Endodermal cell (in vitro differentiated cells): ENCODE data around the gene BMP8A. TPM values are rescaled to one million over a fixed set of nuclear protein-coding genes. Genes with fewer than 3 reads are reported as not detected.
"Not testable (repeated sequence)": the region's sequence is repeated elsewhere in the genome, so short reads cannot be mapped to it uniquely, and the experiment has no call there.

ENCODE experiments used
- DNase-seq: peaks from one replicate; pipeline ENCODE4 v3.0.0-alpha.2; 2017
- H3K27ac ChIP-seq: 2 replicates; pipeline ENCODE4 v1.5.1; 2013; ENCODE audit warnings: mild to moderate bottlenecking, low read depth, low read length, moderate library complexity
- H3K27me3 ChIP-seq: 2 replicates; pipeline ENCODE4 v1.6.1; 2013; ENCODE audit warnings: mild to moderate bottlenecking, low read length, moderate library complexity; ENCODE audit not compliant: insufficient read depth, control insufficient read depth, poor library complexity, severe bottlenecking
- H3K36me3 ChIP-seq: 2 replicates; pipeline ENCODE4 v1.7.0; 2013; ENCODE audit warnings: mild to moderate bottlenecking, low read length, moderate library complexity; ENCODE audit not compliant: control insufficient read depth, insufficient read depth
- H3K4me1 ChIP-seq: one replicate; pipeline ENCODE4 v1.7.0; 2013; ENCODE audit warnings: low read length; ENCODE audit not compliant: control insufficient read depth, insufficient read depth
- H3K4me3 ChIP-seq: 2 replicates; pipeline ENCODE4 v1.5.1; 2013; ENCODE audit warnings: mild to moderate bottlenecking, low read length, moderate library complexity
- H3K9ac ChIP-seq: 2 replicates; pipeline ENCODE4 v1.6.1; 2013; ENCODE audit warnings: mild to moderate bottlenecking, low read length, moderate library complexity; ENCODE audit not compliant: poor library complexity, severe bottlenecking; ENCODE audit errors: extremely low read depth
- H3K9me3 ChIP-seq: 2 replicates; pipeline ENCODE4 v1.6.1; 2013; ENCODE audit warnings: mild to moderate bottlenecking, low read length, moderate library complexity; ENCODE audit not compliant: control insufficient read depth
- H3K27ac Mint-ChIP-seq: 2 replicates; pipeline ENCODE4 v1.8.0; 2020; ENCODE audit warnings: mixed read lengths
- H3K27me3 Mint-ChIP-seq: 2 replicates; pipeline ENCODE4 v1.8.0; 2021; ENCODE audit warnings: mild to moderate bottlenecking, mixed read lengths; ENCODE audit not compliant: insufficient read depth
- H3K36me3 Mint-ChIP-seq: 2 replicates; pipeline ENCODE4 v1.8.0; 2020; ENCODE audit warnings: low read depth, mixed read lengths
- H3K4me1 Mint-ChIP-seq: 2 replicates; pipeline ENCODE4 v1.8.0; 2020; ENCODE audit warnings: mixed read lengths
- H3K4me3 Mint-ChIP-seq: 2 replicates; pipeline ENCODE4 v1.8.0; 2020; ENCODE audit warnings: mild to moderate bottlenecking, moderate library complexity, mixed read lengths
- H3K9me3 Mint-ChIP-seq: 2 replicates; pipeline ENCODE4 v1.8.0; 2020; ENCODE audit warnings: mild to moderate bottlenecking, mixed read lengths
- WGBS, 2 experiments: methylation state at CpG; one replicate each; pipeline versions ENCODE4 v1.1.5 to v1.1.7; 2013; ENCODE audit warnings: missing lambda C conversion rate in 2 of 2, mixed read lengths in 1 of 2; ENCODE audit not compliant: insufficient coverage in 1 of 2, insufficient read length in 1 of 2; 5-methylcytosine and 5-hydroxymethylcytosine counted together
- total RNA-seq, 2 donors: library from RNA; stranded (reverse); fragmentation: NEBNext Ultra II Directional in 1 of 2; extraction: Animal tissue kit (Norgen Biotek cat#: 25700) in 1 of 2; gene quantifications; 2 replicates in 1 of 2; 3 replicates in 1 of 2; pipeline ENCODE4 v1.2.1, GENCODE V29; 2021
- TF ChIP-seq, protein P1 (sequence below): fragments of 200-600 bp; sonication (generic); conservative IDR thresholded peaks from 2 replicates; pipeline ENCODE4 v1.5.0; 2021; ENCODE audit warnings: antibody characterized with exemption, mild to moderate bottlenecking

The BMP8A gene
- total RNA-seq, 2 donors from 2014 or later: 0.66 to 0.75 TPM

DNA sequence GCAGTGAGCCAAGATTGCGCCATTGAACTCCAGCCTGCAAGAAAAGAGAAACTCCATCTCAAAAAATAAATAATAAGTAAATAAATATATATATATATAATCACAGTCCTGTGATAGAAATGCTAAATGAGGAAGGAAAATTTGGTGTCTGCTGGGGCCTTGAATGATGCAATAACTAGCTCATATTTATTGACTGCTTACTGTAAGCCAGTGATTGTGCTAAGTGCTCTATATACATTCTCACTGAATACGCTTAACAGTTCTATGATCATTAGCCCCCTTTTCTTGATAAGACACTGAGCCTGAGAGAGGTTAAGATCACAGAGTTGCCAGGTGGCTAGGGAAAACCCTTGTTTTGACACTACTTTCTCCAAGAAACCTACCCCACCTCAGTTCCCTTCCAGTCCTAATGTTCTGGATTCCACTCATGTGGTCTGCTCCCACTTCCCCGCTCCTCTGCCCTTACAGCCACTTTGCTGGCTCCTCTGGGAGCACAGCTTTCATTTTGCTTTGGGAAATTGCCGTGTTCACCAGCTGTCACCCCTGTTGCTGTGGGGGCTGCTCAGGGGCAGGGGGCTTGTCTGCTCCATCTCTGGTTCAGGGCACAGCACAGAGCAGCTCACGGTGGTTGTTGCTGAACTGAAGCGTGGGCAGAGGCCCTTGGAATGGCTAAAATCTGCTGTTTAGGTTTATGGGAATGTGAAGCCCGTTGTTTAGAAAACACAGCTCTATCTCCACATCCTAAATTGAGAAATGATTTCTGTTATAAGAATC is 2.5 kb upstream of the BMP8A start:
- Mint-ChIP-seq H3K9me3 (no peaks in the 10 kb centered on the region), H3K36me3 (peaks cover 36% of the 10 kb centered on the region), H3K27ac (no peak overlapping the region), H3K4me3 (no peak overlapping the region), H3K27me3 (peaks cover 42% of the 10 kb centered on the region), H3K4me1 (no peaks in the 10 kb centered on the region)
- H3K27me3 ChIP-seq: peaks cover 47% of the 10 kb centered on the region
- H3K9me3 ChIP-seq: no peaks in the 10 kb centered on the region
- no peak overlapping the region for H3K4me3 ChIP-seq
- H3K36me3 ChIP-seq: peaks cover 36% of the 10 kb centered on the region
- no peaks in the 10 kb centered on the region for H3K4me1 ChIP-seq
- WGBS, 2 experiments: 87 to 93% methylated on average over 2 to 5 of the region's 7 CpGs
- H3K27ac ChIP-seq: no peak overlapping the region
- TF ChIP-seq, protein P1, sequence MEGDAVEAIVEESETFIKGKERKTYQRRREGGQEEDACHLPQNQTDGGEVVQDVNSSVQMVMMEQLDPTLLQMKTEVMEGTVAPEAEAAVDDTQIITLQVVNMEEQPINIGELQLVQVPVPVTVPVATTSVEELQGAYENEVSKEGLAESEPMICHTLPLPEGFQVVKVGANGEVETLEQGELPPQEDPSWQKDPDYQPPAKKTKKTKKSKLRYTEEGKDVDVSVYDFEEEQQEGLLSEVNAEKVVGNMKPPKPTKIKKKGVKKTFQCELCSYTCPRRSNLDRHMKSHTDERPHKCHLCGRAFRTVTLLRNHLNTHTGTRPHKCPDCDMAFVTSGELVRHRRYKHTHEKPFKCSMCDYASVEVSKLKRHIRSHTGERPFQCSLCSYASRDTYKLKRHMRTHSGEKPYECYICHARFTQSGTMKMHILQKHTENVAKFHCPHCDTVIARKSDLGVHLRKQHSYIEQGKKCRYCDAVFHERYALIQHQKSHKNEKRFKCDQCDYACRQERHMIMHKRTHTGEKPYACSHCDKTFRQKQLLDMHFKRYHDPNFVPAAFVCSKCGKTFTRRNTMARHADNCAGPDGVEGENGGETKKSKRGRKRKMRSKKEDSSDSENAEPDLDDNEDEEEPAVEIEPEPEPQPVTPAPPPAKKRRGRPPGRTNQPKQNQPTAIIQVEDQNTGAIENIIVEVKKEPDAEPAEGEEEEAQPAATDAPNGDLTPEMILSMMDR: no peak
- H3K9ac ChIP-seq: no peak overlapping the region
- no peak for DNase-seq

DNA sequence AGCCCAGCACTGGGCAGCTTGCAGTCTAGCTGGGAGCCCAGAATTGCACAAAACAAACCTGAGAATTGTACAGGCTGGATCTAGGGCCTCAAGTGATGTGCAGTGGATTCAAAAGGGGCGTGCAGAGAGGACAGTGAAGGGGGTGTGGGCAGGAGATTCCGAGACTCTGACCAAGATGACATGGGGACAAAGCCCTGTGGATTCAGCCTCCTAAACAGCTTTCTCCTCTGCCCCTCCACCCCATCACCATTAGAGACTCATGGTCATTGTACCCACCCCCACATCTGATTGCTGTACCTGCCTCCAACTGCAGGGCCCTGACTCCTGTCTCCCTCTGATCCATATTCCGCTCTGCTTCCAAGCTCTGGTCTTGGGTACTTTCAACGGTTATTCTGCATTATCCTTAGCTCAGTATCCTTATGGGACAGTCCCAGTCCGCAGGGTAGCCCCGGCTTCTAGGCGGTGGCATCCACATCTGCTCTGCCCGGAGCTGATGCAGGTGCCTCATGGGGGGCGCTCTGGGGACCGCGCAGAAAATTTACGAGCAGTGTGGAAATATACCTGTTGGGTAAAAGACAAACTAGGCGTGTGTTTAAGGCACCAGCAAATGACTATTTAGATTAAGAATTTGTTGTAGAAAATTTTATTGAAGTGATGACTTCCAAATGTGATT is 1.7 kb upstream of the BMP8A start:
- no peak for DNase-seq
- no peak overlapping the region for H3K27ac ChIP-seq
- no peak overlapping the region for H3K4me3 Mint-ChIP-seq
- H3K27ac Mint-ChIP-seq: no peak overlapping the region
- H3K4me1 ChIP-seq: no peaks in the 10 kb centered on the region
- peaks cover 55% of the 10 kb centered on the region for H3K27me3 ChIP-seq
- peaks cover 29% of the 10 kb centered on the region for H3K36me3 ChIP-seq
- H3K9ac ChIP-seq: no peak overlapping the region
- H3K4me1 Mint-ChIP-seq: no peaks in the 10 kb centered on the region
- no peaks in the 10 kb centered on the region for H3K9me3 Mint-ChIP-seq
- no peak overlapping the region for H3K4me3 ChIP-seq
- peaks cover 29% of the 10 kb centered on the region for H3K36me3 Mint-ChIP-seq
- 82 to 87% methylated on average over 10 to 13 of the region's 13 CpGs for WGBS, 2 experiments
- no peaks in the 10 kb centered on the region for H3K9me3 ChIP-seq
- H3K27me3 Mint-ChIP-seq: peaks cover 50% of the 10 kb centered on the region
- TF ChIP-seq, protein P1: peak; percentile 22

DNA sequence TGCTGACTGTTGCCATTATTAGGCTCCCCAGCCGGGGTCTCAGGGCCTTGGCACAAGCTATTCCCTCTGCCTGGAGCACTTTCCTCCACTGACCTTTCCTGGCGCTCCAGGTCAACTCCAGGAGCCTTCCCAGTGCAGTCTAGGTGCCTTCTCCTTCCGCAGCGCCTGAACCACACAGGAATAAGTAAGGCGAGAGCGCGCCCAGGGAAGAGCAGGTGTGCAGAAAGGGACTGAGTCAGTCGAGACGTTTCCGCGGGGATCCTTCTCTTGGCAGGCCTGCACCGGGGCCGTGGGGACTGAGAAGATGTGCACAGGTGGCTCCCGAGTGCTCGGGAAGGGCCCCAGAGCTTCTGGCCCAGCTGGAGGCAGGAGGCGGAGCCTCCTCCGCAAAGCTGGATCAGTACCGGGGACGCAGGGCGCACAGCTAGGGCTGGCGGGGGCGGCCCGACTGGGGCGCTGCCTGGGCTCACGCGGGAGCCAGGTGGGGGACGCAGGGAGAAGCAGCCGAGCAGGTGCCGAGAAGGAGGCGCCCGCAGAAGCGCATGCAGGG is 765 bp upstream of the BMP8A start:
- Mint-ChIP-seq H3K4me3 (peak overlapping the region; percentile 45), H3K4me1 (no peaks in the 10 kb centered on the region), H3K9me3 (no peaks in the 10 kb centered on the region), H3K27ac (no peak overlapping the region), H3K36me3 (peaks cover 21% of the 10 kb centered on the region), H3K27me3 (peaks cover 51% of the 10 kb centered on the region)
- TF ChIP-seq, protein P1: no peak
- H3K4me3 ChIP-seq: no peak overlapping the region
- no peaks in the 10 kb centered on the region for H3K4me1 ChIP-seq
- no peak overlapping the region for H3K9ac ChIP-seq
- DNase-seq: peak; percentile 80
- WGBS, 2 experiments: 21 to 36% methylated on average over 10 to 32 of the region's 32 CpGs
- no peaks in the 10 kb centered on the region for H3K9me3 ChIP-seq
- no peak overlapping the region for H3K27ac ChIP-seq
- peaks cover 19% of the 10 kb centered on the region for H3K36me3 ChIP-seq
- peaks cover 55% of the 10 kb centered on the region for H3K27me3 ChIP-seq

DNA sequence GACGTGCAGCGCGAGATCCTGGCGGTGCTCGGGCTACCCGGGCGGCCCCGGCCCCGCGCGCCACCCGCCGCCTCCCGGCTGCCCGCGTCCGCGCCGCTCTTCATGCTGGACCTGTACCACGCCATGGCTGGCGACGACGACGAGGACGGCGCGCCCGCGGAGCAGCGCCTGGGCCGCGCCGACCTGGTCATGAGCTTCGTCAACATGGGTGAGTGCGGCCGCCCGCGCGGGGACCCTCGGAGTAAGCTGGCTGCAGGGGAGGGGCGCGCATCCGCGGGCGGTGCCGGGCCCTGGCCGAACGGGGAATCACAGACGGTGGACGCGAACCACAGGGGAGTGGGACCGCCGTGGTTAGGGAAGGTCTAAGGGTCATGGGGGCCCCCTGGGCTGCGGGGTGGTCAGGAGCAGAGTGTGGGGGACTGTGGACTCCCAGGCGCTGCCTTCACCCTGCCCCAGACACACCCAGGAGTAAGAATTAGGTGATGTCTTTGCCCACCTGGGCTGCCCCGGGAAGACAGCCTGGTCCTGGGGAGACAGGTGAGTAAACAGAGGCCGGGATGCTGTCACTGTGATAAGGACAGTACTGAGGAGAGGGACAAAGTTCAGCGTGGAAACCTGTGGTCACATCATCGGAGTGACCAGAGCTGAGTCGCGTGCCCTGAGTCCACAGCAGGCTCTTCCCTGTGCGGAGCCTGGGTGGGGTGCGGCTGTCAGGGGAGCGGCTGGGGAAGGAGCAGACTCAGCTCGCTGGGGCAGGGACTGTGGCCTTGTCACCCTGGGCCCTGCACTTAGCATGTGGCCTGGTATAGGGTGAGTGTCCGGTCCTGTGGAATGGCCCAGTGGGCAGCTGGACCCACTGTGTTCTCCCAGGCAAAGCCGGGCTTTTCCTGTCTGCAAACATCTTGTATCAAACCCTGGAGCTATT is 944 bp downstream of the BMP8A start:
- not testable (repeated sequence) for H3K27ac ChIP-seq, H3K9me3 Mint-ChIP-seq, H3K9ac ChIP-seq, H3K27ac Mint-ChIP-seq, H3K9me3 ChIP-seq, DNase-seq, H3K36me3 Mint-ChIP-seq, H3K4me1 ChIP-seq, H3K4me1 Mint-ChIP-seq, H3K36me3 ChIP-seq, H3K4me3 ChIP-seq
- peak overlapping the region; percentile 43 for H3K4me3 Mint-ChIP-seq
- 28 to 88% methylated on average over 6 to 66 of the region's 67 CpGs for WGBS, 2 experiments
- peaks cover 55% of the 10 kb centered on the region for H3K27me3 ChIP-seq
- H3K27me3 Mint-ChIP-seq: peaks cover 62% of the 10 kb centered on the region
